GM11168 (cell line): ENCODE measurements around the gene ITPR1.
"Not testable (repeated sequence)": the region's sequence is repeated elsewhere in the genome, so short reads cannot be mapped to it uniquely, and the experiment has no call there.

Experiments used
- in situ Hi-C: fragments of 300-500 bp; cut with MboI; formaldehyde crosslinking; loops from one replicate; pipeline ENCODE4 v1.12.0; 2022; ENCODE audit warnings: low sequenced_read_pairs; ENCODE audit not compliant: unreplicated experiment

ITPR1 gene

DNA sequence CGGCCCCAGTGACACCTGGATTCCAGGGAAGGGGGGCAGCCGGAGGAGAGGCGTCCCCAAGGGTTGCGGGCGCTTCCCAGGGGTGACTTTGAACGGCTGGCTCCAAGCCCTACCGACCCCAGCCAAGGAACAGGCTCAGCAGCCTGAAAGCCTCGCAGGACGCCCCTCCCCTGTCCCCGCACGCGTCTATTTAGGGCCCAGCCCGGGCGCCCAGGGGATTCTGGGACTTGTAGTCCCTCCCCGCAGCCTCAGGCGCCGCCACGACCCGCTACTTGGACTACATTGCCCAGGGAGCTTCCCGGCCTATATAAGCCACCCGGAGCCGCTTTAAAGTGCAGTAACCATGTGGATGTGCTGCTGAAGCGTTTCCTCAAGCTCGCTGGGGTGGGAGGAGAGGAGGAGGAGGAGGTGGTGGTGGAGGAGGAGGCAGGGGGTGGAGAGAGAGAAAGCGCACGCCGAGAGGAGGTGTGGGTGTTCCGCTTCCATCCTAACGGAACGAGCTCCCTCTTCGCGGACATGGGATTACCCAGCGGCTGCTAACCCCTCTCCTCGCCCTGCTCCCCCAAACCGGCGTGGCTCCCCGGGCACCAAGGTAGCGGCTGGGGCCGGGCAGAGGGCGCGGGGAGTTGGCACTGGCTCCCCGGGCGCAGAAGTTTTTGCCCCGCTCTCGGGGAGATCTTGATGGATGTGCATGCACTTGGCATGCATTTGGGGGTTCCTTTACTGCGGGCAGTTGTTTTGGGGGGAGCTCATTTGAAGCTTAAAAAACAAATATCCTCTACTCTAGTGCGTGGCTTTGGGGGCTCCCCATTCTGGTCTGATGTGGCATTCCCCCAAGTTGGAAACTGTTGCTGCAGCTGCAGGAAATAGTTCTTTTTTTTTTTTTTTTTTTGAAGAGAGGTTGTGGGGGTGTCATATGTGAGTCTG lies at the start of gene ITPR1:
Gene ITPR1 (plus strand): TSS at position 335 of the 927 bp plus-strand sequence. CDS start 23,144 bp downstream, outside the sequence.
- in situ Hi-C loops, result no loop called here

DNA sequence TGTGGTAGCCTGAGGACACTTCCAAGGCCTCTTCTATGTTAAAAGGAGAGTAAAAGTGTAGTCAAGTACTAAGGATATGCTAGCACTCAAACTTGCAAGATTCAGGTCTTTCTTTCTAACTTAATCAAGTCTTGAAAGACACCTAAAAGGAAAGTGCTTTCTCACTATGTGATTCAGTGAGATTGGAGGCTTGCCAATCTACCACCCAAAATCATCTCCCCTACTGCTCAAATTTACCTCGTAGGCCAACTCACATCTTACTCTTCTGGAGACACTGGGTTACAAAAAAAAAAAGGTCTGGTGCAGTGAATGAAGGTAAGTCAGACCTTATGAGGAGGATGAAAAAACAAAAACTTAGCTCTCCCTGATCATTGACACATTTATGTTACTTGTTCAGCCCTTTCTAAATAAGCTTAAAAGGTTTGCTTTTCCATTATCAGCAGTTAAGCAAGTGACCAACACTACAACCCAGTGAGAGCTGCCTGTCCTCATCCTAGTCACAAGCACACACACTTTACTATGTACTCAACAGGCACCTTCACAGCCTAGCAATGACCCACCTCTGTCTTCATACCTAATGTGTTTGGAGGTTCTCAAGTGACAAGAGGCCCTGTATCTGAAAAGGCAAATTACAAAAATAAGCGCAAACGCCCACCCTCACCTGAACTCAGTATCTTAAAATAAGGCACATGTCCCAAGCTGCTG lies 45.7 kb upstream of the ITPR1 start:
- in situ Hi-C loops, result no loop called here

DNA sequence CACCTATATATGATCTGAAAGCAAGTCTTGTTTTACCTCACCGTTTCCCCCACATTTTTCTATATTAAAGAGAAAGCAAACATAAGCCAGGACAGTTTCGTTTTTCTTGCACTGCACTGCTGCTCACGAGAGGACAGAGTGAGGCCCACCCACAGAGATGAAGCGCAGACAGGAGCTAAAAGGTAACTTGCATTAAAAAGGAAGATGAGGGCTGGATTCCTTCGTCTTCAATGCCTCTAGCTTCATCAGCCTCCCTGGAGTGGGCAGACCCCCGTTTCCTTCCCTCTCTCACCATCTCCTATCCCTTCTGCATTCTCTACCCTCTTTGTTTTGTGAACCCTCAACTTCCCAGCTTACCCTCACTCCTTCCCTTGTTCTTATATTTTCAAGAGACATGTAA lies 45.0 kb upstream of the ITPR1 start:
- in situ Hi-C loops, result no loop called here

DNA sequence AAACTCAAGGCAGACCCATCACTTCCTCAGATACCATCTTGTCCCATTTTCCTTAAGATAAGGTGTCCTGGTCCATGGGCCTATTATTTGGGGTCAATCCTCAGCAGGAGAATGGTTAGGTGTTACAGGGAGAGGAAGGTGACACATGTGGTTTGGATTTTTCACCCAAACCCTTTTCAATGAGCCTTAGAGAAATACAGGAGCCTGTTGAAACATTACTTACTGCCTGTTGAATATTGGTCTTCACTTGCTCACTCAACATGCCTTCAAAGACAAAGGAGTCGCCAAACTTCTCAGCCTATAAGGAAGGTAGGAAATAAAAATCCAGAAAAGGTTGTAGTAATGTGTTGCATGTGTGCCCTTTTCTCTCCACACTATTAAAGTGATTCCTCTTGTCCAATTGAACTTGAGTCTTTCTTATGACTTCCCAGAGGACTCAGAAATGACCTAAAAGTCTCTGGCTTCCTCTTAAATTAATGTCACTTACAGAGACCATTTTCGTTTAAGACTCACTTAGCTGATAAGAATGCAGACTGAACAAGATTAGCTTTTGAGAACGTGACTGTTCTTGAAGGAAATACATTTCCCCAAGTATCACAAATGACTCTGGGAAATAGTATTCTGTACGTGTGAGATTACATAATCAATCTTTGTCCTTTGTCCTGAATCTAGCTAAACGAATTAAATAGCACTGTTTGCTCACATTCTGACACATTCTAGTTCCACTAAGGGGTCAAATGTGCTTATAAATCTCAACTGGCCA lies 43.9 kb upstream of the ITPR1 start:
- in situ Hi-C loops, result no loop called here

DNA sequence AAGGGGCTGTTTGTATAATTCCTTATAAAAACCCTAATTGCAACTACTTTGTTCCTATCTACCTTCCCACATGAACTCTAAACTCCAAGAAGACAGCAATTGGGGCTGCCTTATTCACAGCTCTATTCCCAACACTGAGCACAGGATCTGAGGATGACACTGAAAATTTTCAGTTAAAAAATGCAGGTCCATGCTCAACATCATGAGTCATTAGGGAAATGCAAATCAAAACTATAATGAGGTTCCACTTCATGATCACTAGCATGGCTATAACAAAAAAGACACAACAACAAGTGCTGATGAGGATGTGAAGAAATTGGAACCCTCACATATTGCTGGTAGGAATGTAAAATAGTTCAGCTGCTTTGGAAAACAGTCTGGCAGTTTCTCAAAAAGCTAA lies 39.0 kb upstream of the ITPR1 start:
- in situ Hi-C loops, result no loop called here

DNA sequence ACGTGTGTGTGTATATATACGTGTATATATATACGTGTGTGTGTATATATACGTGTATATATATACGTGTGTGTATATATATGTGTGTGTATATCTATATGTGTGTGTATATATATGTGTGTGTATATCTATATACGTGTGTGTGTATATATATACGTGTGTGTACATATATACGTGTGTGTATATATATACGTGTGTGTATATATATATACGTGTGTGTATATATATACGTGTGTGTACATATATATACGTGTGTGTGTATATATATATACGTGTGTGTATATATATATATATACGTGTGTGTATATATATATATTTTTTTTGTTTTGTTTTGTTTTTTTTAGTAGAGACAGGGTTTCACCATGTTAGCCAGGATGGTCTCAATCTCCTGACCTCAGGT lies 36.4 kb upstream of the ITPR1 start:
- in situ Hi-C loops, result not testable (repeated sequence)

DNA sequence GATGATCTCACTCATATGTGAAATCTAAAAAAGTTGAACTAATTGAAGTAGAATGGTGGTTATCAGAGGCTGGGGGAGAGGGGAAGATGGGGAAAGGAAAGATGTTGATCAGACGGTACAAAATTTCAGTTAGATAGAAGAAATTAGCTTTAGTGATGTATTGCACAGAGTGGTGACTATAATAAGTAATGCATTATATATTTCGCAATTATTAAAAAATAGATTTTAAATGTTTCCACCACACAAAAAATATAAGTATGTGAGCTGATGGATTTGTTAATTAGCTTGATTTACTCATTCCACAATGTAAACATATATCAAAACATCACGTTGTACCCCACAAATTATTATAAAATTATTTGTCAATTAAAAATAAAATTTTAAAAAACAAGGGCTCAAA lies 34.2 kb upstream of the ITPR1 start:
- in situ Hi-C loops, result no loop called here

DNA sequence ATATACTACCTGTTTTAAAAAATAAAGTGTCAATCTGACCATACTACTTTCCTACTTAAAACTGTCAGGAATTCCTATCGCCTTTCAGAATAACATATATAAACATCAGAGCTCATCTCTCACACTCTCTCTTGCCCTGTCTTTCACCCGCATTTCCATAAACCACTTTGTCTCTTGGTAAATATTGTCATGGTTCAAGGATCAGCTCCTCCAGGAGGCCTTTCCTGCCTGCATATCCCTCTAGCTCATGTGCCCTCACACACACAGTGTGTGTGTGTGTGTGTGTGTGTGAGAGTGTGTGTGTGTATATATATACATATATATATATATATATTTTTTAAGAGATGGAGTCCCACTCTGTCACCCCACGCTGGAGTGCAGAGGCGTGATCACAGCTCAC lies 32.8 kb upstream of the ITPR1 start:
- in situ Hi-C loops, result no loop called here

DNA sequence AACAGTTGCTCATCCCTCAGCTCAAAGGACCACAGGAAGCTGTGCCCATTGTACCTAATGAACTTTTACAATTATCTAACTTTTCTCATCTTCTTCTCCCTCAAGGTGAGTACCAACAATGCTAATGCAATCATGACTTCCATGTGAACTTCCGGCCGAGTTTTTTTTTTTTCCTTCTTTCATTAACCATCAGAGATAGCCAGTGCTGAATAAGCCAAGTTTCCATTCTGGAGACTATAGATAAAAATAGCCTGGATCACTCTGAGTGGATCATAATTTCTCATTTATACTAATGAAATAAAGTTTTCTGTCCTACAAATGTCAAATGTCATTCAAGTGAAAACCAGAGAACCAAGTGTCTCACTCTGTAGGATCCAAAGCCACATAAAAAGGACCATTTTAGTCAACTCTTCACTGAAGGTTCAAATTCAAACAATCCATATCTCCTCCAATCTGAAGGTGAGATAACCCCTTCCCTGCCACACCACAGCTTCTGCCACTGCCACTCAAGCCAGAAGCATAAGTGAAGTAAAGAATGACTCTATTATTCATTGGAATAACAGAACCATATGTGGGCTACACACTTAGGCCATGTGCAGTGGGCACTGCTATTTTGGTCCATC lies 31.6 kb upstream of the ITPR1 start:
- in situ Hi-C loops, result no loop called here

DNA sequence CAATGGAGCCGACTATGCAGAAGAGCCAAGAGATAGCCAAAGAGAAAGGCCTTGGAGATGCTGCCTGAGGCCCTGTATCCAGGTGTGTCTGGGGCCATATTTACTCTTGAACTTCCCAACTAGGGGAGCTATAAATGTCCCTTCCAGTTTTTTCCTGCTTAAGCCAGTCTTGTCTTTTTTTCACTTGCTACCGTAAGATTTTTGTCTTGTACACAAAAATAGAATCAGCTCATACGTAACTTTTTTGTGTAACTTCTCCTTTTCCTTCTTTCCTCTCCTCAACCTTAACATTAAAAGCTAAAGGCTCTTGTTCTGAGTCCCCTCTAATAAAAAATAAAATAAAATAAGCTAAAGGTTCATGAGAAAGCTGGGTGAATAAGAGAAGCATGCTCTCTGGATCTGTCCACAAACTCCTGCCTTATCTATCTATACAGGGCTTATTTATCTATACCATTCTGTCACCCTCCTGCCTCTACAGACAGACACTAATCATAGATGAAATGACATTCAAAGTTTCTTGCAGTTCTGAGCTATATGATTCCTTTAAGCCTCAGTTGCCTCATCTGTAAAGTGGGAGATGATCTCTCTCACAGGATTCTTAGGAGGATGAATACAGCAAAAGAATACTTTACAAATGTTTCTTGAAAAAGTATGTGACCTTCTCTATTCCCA lies 30.6 kb upstream of the ITPR1 start:
- in situ Hi-C loops, result no loop called here

DNA sequence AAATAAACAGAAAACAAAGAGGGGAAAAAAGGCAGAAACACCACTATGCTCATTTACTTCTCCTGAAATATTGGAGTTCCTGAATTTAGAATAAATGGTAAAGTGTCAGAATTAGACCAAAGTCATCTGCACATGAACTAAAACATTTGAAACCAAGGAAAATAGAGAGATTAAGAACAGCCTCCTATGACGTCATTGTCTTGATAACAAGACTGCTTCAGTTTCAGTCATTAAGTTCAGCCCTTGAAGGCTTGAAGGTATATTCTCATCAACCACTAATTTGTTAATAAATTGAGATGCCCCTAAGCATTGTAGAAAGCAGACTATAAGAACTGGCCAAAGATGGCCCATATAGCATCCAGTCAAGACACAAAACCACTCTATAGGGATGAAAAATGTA lies 28.6 kb upstream of the ITPR1 start:
- in situ Hi-C loops, result no loop called here

DNA sequence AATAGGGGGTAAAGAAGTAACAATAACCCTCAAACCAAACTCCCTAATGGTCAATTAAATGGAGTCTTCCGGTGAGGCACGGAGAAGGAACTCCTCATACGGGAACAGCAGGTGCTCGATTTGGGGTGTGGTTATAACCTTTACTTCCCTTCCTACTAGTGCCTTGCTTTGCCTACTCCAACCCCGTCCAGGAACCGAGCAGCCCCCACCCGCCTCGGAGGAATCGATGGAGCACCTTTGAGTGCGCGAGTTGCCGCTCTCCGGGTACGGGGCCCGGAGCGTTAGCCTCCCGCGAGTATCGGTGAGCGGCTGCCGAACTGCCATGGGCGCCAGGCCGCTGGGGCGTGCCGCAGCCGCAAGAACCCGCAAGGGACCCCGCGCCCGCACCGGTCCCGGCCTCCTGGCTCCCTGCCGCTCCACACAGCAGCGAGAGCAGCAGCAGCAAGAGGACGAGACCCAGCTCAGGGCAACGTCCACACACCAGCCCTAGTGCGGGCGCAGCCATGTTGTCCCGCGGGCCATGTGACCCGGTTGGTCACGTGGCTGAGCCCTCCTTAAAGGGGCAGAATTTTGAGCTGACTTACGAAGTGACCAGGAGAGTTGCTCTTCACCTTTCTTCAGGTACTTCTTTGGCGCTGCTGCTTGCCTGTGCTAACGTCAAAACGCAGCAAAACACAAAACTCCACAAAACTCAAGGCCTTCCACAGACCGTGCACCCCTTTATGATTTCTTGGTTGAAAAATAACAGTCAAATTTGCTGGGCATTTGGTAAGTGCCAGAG lies 26.2 kb upstream of the ITPR1 start, which contains the start of gene SUMF1:
Gene SUMF1 (minus strand): TSS at position 529 of the 781 bp plus-strand sequence. CDS start 24 bp downstream, at position 505.
- in situ Hi-C loops, result no loop called here

DNA sequence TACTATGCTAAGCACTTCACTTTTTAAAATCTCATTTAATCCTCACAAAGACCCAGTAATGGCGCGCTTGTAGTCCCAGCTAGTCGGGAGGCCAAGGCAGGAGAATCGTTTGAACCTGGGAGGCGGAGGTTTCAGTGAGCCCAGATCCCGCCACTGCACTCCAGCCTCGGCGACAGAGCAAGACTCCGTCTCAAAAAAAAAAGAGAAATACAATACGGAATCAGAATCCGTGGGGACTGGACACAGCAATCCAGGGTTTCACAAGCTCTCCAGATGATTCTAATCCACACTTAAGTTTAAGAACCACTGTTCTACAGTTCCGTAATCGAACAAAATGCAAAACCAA lies 25.7 kb upstream of the ITPR1 start:
- in situ Hi-C loops, result no loop called here

DNA sequence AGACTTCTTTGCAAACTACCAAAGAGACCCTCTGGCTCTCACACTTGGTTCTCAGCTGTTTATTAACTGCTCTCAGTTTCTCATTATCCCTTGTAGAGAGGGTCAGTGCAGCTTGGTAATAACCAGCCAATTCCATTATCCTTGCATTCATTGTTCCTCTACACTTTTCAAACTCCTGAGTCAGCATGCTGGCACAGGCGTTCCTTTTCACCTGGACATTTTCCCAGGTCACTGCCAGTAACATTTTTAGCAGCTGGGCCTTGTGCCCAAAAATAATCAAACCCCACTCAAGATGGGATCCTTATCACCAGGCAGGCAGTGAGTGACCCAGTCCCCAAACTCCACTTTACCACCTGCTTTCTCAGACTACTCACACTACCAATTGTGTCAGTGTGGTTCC lies 21.2 kb upstream of the ITPR1 start:
- in situ Hi-C loops, result no loop called here

DNA sequence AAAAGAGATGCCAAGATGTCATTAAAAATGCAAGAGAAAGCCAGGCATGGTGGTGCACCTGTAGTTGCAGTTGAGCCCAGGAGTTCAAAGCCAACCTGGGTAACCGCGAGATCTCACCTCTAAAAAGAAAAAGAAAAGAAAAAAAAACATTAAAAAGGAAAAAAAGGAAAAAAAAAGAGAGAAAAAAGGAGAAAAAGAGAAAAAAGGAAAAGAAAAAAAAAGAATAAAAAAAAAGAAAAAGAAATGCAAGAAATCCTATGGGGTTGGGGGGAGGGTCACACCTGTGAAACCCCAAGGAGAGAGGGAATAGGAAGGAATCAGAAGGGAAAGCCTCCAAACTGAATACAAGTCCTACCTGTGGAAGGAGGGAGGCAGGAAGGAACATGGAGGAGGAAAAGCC lies 20.8 kb upstream of the ITPR1 start:
- in situ Hi-C loops, result no loop called here

DNA sequence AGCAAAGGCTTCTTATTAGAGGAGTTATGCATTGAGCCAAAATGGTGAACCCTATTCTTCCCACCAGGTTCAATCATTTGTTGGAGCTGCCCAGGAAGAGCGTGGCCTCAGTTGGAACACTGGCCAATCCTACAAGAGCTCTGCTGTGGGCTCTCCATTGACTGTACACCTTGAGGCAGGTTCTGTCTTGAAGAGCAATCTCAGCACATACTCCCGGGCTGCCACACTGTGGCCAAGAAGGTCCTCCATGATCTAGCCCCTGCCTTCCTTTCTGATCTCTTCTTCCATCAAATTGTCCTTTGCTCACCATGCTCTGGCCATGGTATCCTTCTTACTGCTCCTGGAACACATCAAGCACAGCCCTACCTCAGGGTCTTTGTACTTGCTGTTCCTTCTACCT lies 20.4 kb upstream of the ITPR1 start:
- in situ Hi-C loops, result no loop called here

DNA sequence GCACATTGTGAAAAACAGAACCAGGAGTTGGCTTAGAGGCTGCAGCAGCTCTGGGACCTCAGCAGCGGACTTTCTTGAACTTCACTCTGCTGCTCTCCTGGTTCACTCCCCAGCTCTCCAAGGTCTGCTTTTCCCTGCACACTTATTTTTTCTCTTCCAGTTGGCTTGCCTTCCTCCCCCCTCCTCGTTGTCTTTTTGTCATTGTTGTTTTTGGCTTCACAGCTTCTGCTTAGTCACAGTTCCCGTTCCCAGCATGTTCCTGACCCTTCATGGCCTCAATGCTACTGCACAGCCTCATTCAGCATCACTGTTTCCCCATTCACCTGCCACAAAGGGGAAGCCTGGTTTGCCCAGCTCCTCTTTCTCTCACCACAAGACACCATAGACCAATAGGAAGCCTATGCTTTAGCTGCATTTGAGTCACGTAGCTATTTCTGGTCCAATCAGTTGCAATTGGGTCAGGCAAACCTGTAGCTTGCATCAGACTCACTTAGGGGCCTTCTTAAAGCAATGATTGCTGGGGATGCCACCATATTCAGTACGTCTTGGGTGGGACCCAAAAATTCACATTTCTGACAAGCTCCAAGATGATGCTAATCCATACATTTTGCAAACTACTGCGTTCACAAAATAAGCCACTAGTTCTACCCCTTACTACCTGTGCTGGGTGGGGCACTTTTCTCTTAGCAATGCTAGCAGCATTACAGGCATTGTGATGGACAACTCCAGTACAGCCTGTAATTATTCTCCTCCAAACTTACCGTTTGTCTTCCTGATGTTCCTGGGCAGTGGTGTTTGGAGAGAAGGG lies 18.3 kb upstream of the ITPR1 start:
- in situ Hi-C loops, result no loop called here

DNA sequence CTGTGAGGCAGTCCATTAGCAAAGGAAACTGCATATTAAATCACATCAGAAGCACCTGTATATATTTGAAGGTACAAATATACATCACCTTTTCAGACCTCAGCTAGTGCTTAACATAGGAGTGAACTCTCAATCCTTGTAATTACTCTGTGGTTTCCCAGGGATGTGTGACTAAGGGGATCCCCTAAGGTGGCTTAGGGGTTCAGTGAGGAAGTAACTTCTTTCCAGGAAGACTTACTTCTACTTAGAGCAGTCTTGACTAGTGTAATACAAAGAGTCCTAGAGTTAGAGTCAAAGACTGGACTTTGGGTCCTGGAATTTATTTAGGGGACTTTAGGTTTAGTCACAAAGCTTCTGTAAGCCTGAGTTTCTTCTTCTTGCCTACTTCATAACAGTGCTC lies 17.3 kb upstream of the ITPR1 start:
- in situ Hi-C loops, result no loop called here
